Prostate gland (tissue), 2 donors: Measurements from ENCODE around the gene OSBPL1A. TPM values are rescaled to one million over a fixed set of nuclear protein-coding genes. Genes with fewer than 3 reads are reported as not detected.
A peak's percentile ranks its signal among the peaks of the same experiment; 100 is the strongest.

Experiments
- DNase-seq: peaks from one replicate; pipeline ENCODE4 v3.0.0-alpha.2; 2019; ENCODE audit warnings: low spot score
- H3K27ac ChIP-seq, 2 donors: fragments of 200-600 bp; sonication (generic); 2 replicates each; pipeline ENCODE4 v1.5.1; 2017 to 2019
- H3K27me3 ChIP-seq: fragments of 200-600 bp; sonication (generic); replicated peaks from 2 replicates; pipeline ENCODE4 v1.5.1; 2019; ENCODE audit not compliant: insufficient read depth
- H3K36me3 ChIP-seq, 2 donors: fragments of 200-600 bp; sonication (generic); 1 replicate in 1 of 2; 2 replicates in 1 of 2; pipeline versions ENCODE4 v1.5.1 to v1.8.1; 2017 to 2019
- H3K4me1 ChIP-seq: fragments of 200-600 bp; sonication (generic); replicated peaks from 2 replicates; pipeline ENCODE4 v1.5.1; 2019
- H3K4me3 ChIP-seq, 2 donors: fragments of 200-600 bp; sonication (generic); 2 replicates each; pipeline ENCODE4 v1.5.1; 2017 to 2019
- H3K9me3 ChIP-seq: fragments of 200-600 bp; sonication (generic); 2 replicates; pipeline ENCODE4 v1.5.1; 2017
- POLR2A ChIP-seq: fragments of 450-650 bp; IDR thresholded peaks from one replicate; pipeline ENCODE4 v1.6.1; 2016; ENCODE audit warnings: antibody characterized with exemption, mild to moderate bottlenecking
- POLR2AphosphoS5 ChIP-seq: sonication (generic); formaldehyde crosslinking; IDR thresholded peaks from one replicate; pipeline ENCODE4 v1.6.1; 2017; ENCODE audit warnings: antibody characterized with exemption
- WGBS: methylation state at CpG from one replicate; pipeline ENCODE4 v1.1.5; 2018; 5-methylcytosine and 5-hydroxymethylcytosine counted together
- intact Hi-C: fragments of 100-400 bp; cut with DNase I; formaldehyde crosslinking; loops from one replicate; pipeline ENCODE4 v1.14.2; 2022
- total RNA-seq, 2 donors: library from RNA; depleted of rRNA; stranded (reverse); fragments of >200 nt; gene quantifications; one replicate each; pipeline ENCODE4 v1.1.0, GENCODE V29; 2016
- TF ChIP-seq, protein P1 (sequence below), 4 experiments: fragments of 200-600 bp in 2 of 4; fragments of 450-650 bp in 2 of 4; sonication (generic) in 2 of 4; IDR thresholded peaks; 1 replicate in 3 of 4; 2 replicates in 1 of 4; pipeline ENCODE4 v1.5.1; 2016 to 2019; ENCODE audit warnings: antibody characterized with exemption in 4 of 4, mild to moderate bottlenecking in 2 of 4, moderate library complexity in 2 of 4

OSBPL1A gene
- total RNA-seq, 2 donors from 2014 or later, result 33.7 to 39.1 TPM

DNA sequence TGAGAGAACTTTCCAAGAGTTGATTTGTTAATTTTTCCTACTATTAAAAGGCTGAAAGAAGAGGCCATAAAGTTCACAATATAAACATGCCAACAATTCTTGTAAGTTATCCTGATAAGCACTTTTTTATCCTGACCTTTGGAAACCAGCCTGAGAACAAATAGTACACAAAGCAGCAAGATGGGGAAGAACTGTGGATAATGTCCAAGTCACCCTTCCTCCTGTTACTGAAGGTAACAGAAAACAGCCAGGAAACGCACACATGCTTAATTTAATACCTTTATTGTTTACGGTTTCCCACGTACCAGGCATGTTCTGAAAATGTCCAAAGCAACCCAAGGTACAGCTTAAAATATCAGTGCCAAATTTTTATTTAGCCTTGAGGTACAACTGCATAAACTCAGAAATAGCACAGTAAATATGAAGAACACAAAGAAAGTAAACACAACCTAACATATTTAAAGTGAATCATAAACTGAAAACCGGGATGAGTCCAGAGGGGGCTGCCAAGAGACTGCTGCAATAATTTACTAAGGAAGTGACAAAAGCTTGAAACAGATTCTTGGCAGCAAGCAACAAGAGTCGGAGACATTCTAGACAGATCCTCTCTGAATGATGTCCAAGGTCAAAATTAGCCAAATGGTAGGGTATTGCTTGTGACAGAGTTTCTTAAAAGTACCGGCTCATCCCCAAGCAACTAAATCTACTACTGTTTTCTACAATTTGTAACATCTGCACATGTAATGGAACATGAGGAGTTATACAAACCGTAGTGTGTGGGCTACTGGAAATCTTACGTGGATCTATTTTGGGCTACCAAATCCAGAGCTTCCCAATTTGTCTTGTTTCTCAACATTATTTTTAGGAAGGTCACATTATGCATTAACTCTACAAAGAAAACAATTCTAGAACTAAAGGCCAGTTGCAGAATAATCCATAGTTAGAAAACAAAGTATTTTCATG, 165.6 kb downstream of the OSBPL1A start:
- H3K4me3 ChIP-seq, result no peak overlapping the region
- 22% methylated on average over 8 of the region's 8 CpGs for WGBS
- intact Hi-C loops, result loop anchor here (5.0 kb wide), 1 partner anchor 40 kb away; no protein-coding TSS in a partner anchor
- DNase-seq, result peak; percentile 37
- peak overlapping the region in 1 of 2 donors; percentile 12 for H3K27ac ChIP-seq
- H3K9me3 ChIP-seq, result no peaks in the 10 kb centered on the region
- no peaks in the 10 kb centered on the region for H3K4me1 ChIP-seq
- no peaks in the 10 kb centered on the region for H3K36me3 ChIP-seq
- TF ChIP-seq, protein P1, sequence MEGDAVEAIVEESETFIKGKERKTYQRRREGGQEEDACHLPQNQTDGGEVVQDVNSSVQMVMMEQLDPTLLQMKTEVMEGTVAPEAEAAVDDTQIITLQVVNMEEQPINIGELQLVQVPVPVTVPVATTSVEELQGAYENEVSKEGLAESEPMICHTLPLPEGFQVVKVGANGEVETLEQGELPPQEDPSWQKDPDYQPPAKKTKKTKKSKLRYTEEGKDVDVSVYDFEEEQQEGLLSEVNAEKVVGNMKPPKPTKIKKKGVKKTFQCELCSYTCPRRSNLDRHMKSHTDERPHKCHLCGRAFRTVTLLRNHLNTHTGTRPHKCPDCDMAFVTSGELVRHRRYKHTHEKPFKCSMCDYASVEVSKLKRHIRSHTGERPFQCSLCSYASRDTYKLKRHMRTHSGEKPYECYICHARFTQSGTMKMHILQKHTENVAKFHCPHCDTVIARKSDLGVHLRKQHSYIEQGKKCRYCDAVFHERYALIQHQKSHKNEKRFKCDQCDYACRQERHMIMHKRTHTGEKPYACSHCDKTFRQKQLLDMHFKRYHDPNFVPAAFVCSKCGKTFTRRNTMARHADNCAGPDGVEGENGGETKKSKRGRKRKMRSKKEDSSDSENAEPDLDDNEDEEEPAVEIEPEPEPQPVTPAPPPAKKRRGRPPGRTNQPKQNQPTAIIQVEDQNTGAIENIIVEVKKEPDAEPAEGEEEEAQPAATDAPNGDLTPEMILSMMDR (IDR thresholded peaks at IDR 0.05), result no peak
- TF ChIP-seq POLR2AphosphoS5 (peak; percentile 74), POLR2A (no peak)
- no peaks in the 10 kb centered on the region for H3K27me3 ChIP-seq

DNA sequence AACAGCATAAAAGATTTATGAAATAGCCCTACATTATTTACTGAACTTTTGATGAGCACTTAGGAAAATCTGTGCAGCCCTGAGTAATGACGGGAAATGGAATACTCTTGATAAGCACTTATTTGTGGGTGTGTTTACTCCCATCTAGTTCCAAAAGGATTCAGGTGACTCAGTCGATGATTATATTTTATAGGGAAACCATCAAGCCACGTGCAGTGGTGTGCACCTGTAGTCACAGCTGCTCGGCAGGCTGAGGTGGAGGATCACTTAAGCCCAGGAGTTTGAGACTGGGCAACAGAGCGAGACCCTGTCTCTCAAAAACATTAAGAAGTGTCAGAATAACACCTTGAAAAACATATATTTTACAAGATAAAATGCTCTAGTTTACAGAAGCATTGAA, 166.9 kb downstream of the OSBPL1A start:
- intact Hi-C loops, result loop anchor here (5.0 kb wide), 1 partner anchor 42 kb away; no protein-coding TSS in a partner anchor
- Histone ChIP-seq H3K4me3 (no peak overlapping the region), H3K4me1 (no peaks in the 10 kb centered on the region), H3K36me3 (no peaks in the 10 kb centered on the region), H3K27ac (no peak overlapping the region), H3K9me3 (no peaks in the 10 kb centered on the region), H3K27me3 (no peaks in the 10 kb centered on the region)
- 81% methylated on average over 5 of the region's 5 CpGs for whole genome bisulfite sequencing
- no peak for DNase-seq
- TF ChIP-seq POLR2A, result no peak
- TF ChIP-seq, protein P1 (IDR thresholded peaks at IDR 0.05), result no peak
- TF ChIP-seq POLR2AphosphoS5, result no peak

DNA sequence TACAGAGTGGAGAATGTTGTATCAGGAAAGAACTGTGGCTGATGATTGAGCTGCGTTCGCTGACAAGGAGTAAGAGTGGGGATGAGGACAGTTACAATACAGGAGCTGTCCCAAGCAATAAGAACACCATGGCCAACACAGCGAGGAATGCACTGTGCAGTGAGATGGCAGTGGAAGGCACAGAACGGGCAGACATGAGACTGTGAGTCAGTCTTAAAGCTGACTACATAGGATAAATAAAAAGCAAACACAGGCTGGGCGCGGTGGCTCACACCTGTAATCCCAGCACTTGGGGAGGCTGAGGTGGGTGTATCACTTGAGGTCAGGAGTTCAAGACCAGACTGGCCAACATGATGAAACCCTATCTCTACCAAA, 169.0 kb downstream of the OSBPL1A start:
- Histone ChIP-seq H3K4me3 (no peak overlapping the region), H3K9me3 (no peaks in the 10 kb centered on the region), H3K27ac (no peak overlapping the region), H3K36me3 (no peaks in the 10 kb centered on the region), H3K4me1 (no peaks in the 10 kb centered on the region), H3K27me3 (no peaks in the 10 kb centered on the region)
- TF ChIP-seq POLR2A (no peak), POLR2AphosphoS5 (no peak)
- TF ChIP-seq, protein P1 (IDR thresholded peaks at IDR 0.05), result no peak
- intact Hi-C loops, result no loop called here
- 88% methylated on average over 6 of the region's 6 CpGs for WGBS
- DNase-seq, result no peak

DNA sequence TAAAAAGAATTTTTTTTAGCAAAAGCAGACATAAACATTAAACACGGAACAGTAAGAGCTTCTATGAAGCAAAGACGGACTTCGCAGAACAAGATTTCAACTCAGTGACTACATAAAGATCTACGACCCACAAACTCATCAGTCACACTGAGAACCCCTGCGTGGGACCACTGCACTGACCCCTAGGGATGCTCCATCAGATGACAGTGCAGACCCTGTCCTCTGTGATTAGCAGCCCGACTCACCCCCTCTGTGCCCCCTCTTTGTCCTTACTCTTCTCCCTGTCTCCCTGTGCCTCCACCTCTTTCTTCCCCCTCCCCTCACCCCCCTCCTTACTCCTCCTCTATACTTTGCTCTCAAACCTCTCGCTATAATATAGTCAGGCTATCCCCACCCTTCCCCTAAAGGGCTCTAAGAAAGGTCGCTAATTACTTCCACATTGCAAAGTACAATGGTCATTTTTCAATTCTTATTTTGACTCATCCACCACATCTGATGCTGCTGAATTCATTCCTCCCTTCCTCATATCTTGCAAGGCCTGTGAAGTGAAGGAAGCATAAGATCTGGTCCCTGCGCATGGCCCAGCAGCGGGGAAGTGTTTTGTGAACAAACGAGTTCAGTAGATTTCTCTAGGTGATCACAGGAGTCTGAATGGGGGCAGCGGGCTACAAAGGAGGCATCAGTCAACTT, 169.5 kb downstream of the OSBPL1A start:
- H3K36me3 ChIP-seq, result no peaks in the 10 kb centered on the region
- no peaks in the 10 kb centered on the region for H3K27me3 ChIP-seq
- no peak for TF ChIP-seq POLR2A
- TF ChIP-seq POLR2AphosphoS5, result no peak
- TF ChIP-seq, protein P1 (IDR thresholded peaks at IDR 0.05), result no peak
- H3K4me3 ChIP-seq, result no peak overlapping the region
- WGBS, result 96% methylated on average over 12 of the region's 12 CpGs
- no peaks in the 10 kb centered on the region for H3K4me1 ChIP-seq
- no peak overlapping the region for H3K27ac ChIP-seq
- DNase-seq, result no peak
- intact Hi-C loops, result no loop called here
- no peaks in the 10 kb centered on the region for H3K9me3 ChIP-seq
